HG03442 (cell line): ENCODE results near the gene TEPSIN.

Source experiments
- ATAC-seq: cut with Tn5 transposase; IDR thresholded peaks from one replicate; pipeline ENCODE4 v1.9.1; 2021; ENCODE audit warnings: mild to moderate bottlenecking, moderate library complexity; ENCODE audit not compliant: unreplicated experiment

TEPSIN gene

DNA sequence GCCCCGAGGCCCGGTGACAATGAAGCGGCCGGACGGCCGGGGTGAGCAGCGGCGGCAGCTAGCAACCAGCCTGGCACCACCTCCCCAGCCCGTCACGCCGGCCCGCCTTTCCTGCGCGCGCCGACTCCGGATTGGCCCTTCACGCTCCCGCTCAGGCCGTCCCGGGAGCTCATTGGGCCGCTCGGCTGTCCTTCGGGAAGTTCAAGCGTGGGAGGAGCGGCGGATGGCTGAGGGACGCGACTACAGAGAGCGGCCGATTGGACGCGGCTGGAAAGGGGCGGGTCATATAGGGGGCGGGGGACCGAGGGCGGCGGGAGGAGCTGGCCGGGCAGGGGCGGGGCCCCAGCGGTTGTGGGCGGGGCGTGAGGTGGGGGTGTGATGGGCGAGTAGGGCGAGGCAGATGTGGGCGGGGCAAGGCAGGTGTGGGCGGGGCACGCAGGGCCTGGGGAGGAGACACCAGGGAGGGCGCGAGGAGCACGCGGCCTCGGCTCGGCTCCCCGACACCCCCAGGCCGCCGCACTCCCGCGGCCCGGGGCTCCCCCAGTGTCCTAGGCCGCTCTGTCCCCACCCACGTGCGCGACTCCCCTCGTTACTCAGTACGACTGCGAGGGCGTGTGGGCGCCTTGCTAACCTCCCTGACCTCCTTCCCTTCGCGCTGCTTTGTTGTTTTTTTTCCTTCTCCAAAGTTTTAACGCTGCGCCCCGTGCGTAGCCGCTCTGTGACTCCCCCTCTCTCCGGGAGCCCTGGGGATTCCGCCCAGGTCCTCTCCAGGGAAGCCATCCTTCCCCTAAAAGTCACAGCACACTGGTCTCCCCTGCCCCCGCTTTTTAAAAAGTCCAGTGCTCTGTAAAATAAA is 15.7 kb downstream of the TEPSIN start, which contains the start of gene CEP131:
TSS of gene CEP131 (minus strand) at position 60 of the 856 bp plus-strand sequence. CDS start 2,909 bp downstream, outside the sequence.
- ATAC-seq = peak; percentile 95

DNA sequence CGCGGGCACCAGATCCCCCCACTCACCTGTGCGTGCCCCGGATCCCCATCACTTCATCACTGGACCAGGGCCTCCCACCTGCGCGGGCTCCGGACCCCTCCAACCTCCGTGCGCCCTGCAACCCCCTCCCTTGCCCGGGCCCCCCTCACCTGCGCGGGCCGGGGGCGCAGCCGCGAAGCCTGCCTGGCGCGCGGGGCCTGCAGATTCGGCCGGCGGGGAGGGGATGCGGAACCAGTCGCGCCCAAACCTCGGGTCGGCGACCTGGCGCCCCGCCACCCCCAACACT is 16.3 kb downstream of the TEPSIN start:
- ATAC-seq = no peak

DNA sequence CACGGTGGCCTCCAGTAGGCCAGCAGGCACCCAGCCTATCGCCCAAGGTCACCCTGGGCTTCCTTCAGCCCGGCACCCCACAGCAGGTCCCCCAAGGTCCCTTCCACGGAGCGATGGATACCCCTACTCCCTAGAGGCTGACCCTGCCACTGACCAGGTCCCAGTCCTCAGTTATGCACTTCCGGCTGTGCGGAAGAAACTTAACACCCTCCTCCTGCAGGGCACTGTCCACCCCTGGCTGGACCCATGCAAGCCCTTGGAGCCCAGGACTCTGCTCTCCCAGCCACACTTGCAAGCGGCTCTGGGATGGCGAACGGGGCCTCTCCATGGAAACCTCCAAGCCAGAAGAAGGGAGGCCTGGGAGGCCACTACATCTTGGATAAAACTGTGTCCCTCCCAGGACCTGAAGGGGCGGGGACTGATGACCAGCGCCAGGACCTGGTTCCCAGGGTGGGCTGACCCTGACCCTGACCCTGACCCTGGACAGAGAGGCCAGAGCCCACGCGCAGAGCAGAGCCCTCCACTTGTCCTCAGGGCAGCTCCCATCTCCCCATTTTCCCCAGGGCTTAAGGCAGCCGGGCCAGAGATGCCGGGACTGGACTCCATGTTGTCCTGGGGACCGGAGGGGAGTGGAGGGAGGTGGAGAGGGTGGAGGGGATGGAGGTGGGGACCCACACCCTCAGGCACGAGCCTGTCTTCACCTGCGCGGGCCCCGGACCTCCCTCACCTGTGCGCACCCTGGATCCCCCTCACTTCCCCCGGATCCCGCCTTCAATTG is 16.8 kb downstream of the TEPSIN start:
- peak; percentile 0 for ATAC-seq

DNA sequence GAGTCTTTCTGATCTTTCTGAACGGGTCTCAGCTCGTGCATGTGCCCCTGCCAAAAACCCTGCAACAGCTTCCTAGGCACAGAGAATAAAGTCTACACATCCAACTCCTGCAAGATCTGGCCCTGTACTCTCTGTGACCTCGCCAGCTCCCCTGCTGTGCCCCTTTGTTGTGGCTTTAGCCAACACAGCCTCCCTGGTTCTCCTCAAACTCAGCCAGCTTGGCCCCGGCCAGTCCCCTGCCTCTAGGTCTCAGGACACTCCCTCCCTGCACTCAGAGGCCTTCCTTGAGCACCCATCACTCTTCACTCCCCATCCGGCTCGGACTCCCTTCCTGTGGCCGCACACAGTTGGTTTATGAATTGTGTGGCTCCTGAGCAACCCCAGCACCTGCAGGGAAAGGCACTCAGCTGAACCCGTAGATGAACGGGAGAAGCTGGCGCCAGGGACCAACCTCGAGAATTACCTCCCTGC is 17.4 kb downstream of the TEPSIN start:
- no peak for ATAC-seq

DNA sequence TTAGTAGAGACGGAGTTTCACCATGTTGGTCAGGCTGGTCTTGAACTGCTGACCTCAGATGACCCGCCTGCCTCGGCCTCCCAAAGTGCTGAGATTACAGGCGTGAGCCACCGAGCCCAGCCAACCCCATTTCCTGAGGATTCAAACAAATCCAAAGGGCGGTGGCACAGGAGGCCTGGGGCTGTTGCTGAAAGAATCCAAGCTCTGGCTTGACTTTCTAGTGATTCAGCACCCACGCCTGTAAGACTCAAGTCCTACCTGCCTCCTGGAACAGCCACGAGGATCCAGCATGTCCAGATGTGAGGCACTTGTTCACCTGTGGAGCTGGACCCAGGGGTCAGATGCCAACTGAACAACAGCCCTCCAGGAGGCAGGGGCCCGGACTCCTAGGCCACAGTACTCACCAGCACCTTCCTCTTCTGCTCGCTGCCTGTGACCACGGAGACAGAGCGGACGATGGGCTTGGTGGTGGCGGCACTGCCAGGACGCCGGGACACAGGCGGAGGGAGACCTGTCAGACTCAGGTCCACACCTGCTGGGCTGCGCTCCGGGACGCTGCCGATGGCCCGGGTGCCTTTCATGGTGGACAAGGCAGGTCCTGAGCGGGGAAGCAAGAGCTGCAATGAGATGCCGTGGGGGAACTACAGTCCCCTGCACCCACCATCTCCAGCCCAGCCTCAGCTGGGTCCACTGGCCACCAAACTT is 19.2 kb downstream of the TEPSIN start:
- ATAC-seq = no peak

DNA sequence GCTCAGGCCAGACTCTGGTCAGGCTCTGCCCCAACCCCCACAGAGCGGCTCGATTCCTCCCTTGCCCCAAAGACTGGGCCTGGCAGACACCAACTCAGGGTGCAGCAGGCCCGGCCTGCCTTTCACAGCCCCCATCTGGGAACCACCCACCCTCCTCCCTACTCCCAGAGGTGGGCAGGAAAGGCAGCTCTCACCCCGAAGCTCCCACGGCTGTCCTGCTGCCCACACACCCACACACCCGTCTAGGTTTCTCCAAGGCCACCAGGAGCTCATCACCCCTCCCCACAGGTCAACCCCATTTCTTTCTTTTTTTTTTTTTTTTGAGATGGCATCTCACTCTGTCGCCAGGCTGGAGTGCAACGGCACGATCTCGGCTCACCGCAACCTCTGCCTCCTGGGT is 19.9 kb downstream of the TEPSIN start:
- no peak for ATAC-seq

DNA sequence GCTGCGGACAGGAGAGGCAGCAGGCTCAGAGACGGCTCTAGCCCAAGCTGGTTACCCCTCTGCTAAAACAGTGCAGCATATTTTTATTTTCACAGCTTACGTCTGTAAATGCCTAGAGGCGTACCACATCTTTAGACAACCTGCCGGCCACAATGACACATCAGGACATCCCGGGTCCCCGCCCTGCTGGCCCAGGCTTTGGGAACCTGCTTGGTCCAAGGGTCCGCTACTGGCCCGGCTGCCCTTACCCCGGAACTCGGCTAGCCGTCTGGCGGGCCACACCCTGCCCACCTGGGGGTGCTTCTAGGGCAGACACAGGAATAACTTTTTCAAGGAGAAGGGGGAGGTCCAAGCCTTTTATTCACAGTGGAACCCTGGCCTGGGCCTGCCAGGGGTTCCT is 20.4 kb downstream of the TEPSIN start:
- no peak for ATAC-seq

DNA sequence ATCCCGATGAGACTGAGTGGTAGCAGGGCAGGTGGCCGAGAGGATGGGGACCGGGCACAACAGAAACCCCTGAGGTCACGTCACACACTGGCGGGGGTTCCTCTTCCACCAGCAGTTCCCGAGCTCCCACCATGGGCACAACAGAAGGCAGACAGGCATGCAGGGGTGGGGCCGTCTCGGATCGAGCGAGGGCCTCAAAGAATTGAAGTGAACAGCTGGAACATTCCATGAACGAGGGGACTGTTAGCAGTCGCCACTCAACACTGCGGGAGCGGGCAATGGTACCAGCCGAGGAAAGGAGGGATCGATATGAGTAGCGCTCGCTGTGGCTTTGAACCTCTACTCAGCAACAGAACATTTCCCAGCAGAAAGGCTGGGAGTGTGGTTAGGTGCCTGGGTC is 21.4 kb downstream of the TEPSIN start:
- no peak for ATAC-seq

DNA sequence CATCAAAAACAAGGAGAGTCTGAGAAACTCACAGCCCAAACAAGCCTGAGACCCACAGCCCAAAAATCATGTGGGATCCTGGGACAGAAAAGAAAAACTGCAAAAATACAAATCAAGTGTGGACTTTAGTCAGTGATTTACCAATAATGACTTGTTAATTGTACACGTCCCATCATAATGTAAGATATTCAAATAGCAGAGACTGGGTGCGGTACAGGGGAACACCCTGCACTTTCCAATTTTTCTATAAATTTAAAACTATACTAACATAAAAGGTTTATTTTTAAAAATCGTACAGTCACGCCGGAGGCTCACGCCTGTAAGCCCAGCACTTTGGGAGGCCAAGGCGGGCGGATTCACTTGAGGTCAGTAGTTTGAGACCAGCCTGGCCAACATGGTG is 24.9 kb downstream of the TEPSIN start:
- no peak for ATAC-seq

DNA sequence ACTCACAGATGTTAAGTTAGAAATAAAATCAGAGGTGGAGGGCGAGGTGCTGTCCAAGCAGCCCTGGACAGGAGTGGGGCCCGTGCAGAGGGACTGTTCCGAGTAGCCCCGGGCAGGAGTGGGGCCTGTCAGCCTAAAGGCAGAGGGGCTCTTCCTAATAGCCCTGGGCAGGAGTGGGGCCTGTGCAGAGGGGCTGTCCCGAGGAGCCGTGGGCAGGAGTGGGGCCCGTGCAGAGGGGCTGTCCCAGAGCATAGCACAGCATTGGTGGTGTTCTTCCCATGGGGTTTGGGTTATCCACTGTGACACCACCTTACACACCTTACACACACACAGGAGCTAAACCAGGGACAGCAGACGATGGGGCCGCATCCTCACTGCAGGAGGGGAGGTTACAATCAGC is 26.5 kb downstream of the TEPSIN start:
- ATAC-seq = no peak

DNA sequence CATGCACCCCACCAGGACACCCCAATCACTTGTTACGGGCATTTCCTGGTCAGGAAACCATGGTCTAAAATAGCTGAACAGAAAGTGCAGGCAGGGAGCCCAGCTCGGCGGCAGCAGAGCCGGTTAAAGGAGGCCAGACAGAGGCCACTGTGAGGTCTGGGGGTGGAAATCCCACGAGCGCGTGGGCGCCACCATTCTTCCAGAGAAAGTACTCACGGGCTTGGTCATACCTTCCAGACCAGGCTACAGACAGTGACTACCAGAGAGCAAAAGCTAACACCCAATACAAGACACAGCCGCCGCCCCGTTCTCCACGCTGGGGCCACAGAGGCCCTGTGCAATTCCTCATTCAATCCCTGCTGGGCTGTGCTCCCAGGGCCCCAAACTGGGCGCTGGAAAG is 28.0 kb downstream of the TEPSIN start:
- ATAC-seq = no peak

DNA sequence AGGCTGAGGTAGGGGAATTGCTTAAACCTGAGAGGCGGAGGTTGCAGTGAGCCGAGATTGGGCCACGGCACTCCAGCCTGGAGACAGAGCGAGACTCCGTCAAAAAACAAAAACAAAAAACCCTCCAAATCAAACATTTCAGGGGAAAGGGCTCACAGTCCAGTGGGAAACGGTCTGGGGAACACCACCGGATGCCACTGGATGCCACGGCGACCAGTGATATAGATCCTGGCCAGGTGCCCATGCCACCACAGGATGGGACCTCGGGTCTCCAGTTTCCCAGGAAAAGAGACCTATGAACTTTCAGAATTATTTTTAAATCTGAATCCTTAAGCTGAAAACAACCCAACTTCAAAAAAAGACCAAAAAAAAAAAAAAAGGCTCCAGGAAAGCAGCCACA is 28.4 kb downstream of the TEPSIN start:
- ATAC-seq = no peak

DNA sequence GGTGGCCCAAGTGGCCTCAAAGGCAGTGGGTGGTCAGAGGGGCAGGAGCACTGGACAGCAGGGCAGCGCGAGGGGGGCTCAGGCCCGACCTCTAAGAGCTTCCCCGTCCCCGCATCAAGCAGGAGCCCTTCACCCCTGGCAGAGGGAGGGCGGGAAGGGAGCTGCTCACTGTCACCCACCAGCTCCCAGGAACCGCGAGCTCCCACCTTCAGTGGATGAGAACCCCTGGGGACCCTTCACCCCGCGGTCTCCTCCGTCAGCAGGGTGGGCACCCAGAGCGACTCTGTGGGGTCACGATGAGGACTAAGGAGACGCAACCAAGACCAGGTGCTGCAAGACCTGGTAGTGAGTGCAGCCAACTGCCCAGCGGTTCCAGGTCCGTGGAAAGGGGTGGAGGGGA is 29.7 kb downstream of the TEPSIN start:
- no peak for ATAC-seq

DNA sequence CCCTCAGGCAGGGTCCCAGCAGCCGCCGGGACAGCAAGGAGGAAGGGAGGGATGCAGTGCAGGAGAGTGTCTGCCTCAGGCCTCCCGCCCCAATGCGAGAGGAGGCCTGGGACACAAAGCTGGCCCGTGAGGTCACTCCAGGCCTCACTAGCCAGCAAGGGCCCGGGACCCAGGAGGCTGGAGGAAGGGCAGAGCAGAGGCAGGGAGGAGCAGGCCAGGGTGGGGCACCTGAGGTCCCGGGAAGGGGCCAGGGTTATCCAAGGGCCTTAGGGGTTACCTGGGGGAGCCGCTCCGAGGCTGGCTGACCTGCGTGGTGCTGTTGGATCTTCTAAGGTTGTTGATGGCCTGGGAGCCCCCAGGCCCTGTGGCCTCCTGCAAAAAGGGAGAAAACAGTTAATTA is 30.2 kb downstream of the TEPSIN start:
- ATAC-seq = no peak

DNA sequence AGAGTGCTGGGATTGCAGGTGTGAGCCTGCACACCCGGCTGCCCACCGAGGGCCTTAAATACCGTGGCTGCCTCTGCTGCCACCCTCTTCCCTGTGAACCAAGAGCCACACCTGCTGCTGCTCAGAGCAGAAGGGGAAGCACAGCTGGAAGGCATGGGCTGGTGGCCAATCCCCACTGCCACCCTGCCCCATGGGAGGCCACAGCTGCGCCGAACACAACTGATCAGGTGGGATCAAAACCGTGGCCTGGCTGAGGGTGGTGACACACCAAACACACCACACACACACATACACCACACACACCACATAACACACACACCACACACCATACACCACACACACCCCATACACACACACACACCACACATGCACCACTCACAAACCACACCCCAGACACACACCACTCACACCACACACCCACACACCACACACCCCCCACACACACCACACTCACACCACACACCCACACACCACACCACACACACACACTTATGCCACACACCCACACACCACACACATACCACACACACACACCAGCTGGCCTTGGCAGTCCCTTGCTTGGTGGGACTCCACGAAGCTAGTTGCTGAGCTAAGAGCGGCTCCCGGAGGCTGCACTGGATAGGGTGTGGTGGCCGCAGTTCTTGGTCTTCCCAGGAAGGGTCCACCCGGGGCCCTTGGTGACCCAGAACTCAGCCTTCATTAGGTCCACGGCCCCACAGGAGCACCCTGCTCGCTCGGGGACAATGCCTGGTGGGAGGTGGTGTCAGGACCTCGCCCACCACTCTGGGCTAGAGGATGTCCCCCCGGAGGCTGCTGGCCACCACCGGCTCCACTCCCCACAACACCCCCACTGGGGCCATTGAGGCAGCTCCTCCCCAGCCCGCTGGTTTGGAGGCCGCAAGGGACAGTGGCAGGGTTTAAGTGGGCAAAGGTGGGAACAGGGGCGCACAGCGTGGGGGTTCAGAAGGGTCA is 31.0 kb downstream of the TEPSIN start:
- ATAC-seq = no peak

DNA sequence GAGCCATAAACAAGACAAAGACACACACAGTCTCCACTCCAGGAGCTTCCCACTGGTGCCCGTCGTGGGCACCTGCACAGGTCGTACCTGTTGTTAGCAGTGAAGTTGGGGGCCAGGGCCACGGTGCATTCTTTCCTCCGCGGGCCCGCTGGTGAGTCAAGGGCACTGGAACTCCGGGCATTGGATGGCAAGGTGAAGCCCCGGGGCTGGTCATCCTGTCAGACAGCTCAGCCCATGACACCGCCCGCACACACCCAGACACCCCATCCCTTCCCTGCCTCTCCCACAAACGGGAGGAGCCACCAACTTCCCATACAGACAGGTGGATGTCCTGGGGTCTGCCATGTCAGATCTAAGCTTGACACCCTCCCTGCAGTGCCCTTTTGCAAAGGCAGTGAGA is 32.2 kb downstream of the TEPSIN start:
- ATAC-seq = no peak

DNA sequence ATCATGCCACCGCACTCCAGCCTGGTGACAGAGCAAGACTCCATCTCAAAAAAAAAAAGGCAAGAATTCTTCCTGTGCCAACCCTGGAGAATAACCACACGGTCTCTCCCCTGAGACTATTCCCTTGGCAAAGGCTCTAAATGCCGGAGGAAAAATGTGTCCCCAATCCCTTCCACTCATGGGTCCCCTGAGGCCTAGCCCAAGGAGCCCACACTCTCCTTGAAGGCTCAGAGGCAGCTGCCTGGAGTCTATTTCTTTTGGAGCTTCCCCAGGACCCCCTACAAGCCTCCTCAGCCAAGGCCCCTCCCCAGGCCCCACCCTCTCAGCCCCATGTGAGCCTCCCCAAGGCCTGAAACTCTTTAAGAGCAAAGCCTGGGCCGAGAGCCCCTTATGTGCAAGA is 32.7 kb downstream of the TEPSIN start:
- no peak for ATAC-seq

DNA sequence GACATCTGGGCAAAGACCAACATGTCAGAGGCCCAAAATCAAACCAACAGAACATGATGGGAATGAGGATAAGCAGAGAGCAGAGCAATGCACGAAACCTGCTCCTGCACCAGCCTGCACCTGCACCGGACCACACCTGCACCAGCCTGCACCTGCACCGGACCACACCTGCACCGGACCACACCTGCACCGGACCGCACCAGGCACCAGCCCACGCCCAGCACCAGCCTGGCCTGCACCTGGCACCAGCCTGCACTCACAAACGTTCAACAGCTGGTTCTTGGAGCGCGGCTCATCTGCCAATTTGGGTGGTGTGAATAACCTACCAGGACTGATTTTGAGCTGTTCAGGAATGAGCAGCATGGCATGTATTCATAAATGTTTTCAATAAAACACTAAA is 34.3 kb downstream of the TEPSIN start:
- ATAC-seq = no peak

DNA sequence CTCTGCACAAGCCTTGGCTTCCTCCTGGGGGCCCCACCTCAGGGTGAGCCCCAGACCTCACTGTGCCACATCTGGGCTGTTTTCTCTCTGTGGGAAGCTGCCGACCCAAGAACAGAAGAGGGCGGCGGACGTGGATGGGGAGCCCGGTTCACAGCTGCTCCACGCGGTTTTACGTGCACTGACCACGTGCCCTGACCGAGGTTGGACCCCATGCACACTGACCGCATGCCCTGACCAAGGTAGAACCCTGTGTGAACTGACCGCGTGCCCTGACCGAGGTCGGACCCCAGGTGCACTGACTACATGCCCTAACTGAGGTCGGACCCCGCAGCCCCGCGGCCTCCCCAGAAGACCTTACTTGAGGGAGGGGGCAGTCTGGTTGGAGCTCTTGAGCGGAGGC is 35.7 kb downstream of the TEPSIN start:
- no peak for ATAC-seq

DNA sequence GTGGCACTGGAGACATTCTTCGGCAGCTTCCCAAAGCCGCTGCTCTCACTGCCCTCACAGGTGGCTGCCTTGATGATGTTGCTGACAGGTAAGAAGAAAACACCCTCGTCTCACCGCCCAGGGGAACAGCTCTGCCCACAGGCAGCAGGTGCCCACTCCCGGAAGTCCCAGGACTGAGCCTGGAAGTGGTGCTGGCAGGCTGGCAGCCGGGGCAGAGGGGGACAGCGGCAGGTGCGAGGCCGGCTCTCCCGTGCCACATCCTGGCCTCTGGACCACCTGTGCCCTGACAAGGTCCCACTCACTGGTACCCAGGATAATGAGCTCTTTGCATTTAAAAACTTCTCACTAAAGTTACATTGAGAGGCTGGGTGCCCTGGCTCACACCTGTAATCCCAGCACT is 36.5 kb downstream of the TEPSIN start:
- no peak for ATAC-seq
